Thyroid gland (tissue), 4 donors: ENCODE measurements around the gene GALNT1. TPM values are rescaled to one million over a fixed set of nuclear protein-coding genes. Genes with fewer than 3 reads are reported as not detected.

Experiments used
- DNase-seq, 2 donors: peaks; one replicate each; pipeline ENCODE4 v3.0.0-alpha.2; 2019
- H3K27ac ChIP-seq, 3 donors: fragments of 200-600 bp; sonication (generic); 1 replicate in 2 of 3; 2 replicates in 1 of 3; pipeline ENCODE4 v1.5.1; 2016 to 2019; ENCODE audit warnings: mild to moderate bottlenecking in 1 of 3, moderate library complexity in 1 of 3
- H3K27me3 ChIP-seq: fragments of 200-600 bp; sonication (generic); one replicate; pipeline ENCODE4 v1.5.1; 2019
- H3K36me3 ChIP-seq, 2 donors: fragments of 200-600 bp; sonication (generic); one replicate each; pipeline ENCODE4 v1.5.1; 2016 to 2019
- H3K4me1 ChIP-seq, 2 donors: fragments of 200-600 bp; sonication (generic); one replicate each; pipeline ENCODE4 v1.5.1; 2017 to 2019
- H3K4me3 ChIP-seq, 3 donors: fragments of 200-600 bp; sonication (generic); replicated peaks in 1 of 3; 1 replicate in 2 of 3; 2 replicates in 1 of 3; pipeline ENCODE4 v1.5.1; 2016; ENCODE audit warnings: mild to moderate bottlenecking in 1 of 3
- H3K9me3 ChIP-seq: fragments of 200-600 bp; sonication (generic); one replicate; pipeline ENCODE4 v1.5.1; 2017
- CTCF ChIP-seq, 6 experiments: fragments of 200-600 bp in 3 of 6; fragments of 450-650 bp in 3 of 6; sonication (generic) in 3 of 6; IDR thresholded peaks; one replicate each; pipeline ENCODE4 v1.5.1; 2016 to 2019; ENCODE audit warnings: antibody characterized with exemption in 6 of 6, mild to moderate bottlenecking in 2 of 6, inconsistent platforms in 1 of 6, moderate library complexity in 1 of 6
- POLR2A ChIP-seq, 2 donors: fragments of 450-650 bp; IDR thresholded peaks; one replicate each; pipeline ENCODE4 v1.6.1; 2017; ENCODE audit warnings: antibody characterized with exemption in 2 of 2, mild to moderate bottlenecking in 2 of 2, moderate library complexity in 1 of 2
- WGBS, 2 donors: methylation state at CpG; one replicate each; pipeline ENCODE4 v1.1.5; 2017; 5-methylcytosine and 5-hydroxymethylcytosine counted together
- intact Hi-C: fragments of 100-400 bp; cut with DNase I; formaldehyde crosslinking; loops from one replicate; pipeline ENCODE4 v1.15.1; 2023
- total RNA-seq, 4 donors: library from RNA; depleted of rRNA; stranded (reverse); fragments of >200 nt; gene quantifications; one replicate each; pipeline ENCODE4 v1.2.3, GENCODE V29; 2016

The GALNT1 gene
- total RNA-seq, 4 donors from 2014 or later: 38.7 to 191 (median 46.3) TPM

- WGBS, 2 donors: 97 to 98% methylated on average over 2 of the region's 2 CpGs
- H3K4me3 ChIP-seq: no peak overlapping the region
- no peaks in the 10 kb centered on the region for H3K4me1 ChIP-seq
- H3K9me3 ChIP-seq: no peaks in the 10 kb centered on the region
- intact Hi-C loops: no loop called here
- H3K27me3 ChIP-seq: no peaks in the 10 kb centered on the region
- H3K36me3 ChIP-seq: peaks cover 0 to 4% of the 10 kb centered on the region in 2 donors
- H3K27ac ChIP-seq: no peak overlapping the region
- no peak for DNase-seq
- TF ChIP-seq POLR2A (IDR thresholded peaks at IDR 0.05): no peak
- no peak for TF ChIP-seq CTCF (IDR thresholded peaks at IDR 0.05)
These were observed 133.6 kb downstream of the GALNT1 start for GRCh38 chr18:35715139-35715538.

- Histone ChIP-seq H3K27me3 (no peaks in the 10 kb centered on the region), H3K36me3 (no peaks in the 10 kb centered on the region), H3K4me1 (no peaks in the 10 kb centered on the region), H3K9me3 (no peaks in the 10 kb centered on the region), H3K27ac (no peak overlapping the region), H3K4me3 (no peak overlapping the region)
- no peak for DNase-seq
- WGBS, 2 donors: 77 to 83% methylated on average over 4 of the region's 4 CpGs
- intact Hi-C loops: no loop called here
- TF ChIP-seq POLR2A (IDR thresholded peaks at IDR 0.05) (no peak), CTCF (IDR thresholded peaks at IDR 0.05) (no peak)
These were observed 134.8 kb downstream of the GALNT1 start for GRCh38 chr18:35716169-35716831.

- TF ChIP-seq POLR2A (IDR thresholded peaks at IDR 0.05) (no peak), CTCF (IDR thresholded peaks at IDR 0.05) (no peak)
- Histone ChIP-seq H3K27ac (no peak overlapping the region), H3K4me1 (no peaks in the 10 kb centered on the region), H3K4me3 (no peak overlapping the region), H3K36me3 (no peaks in the 10 kb centered on the region), H3K27me3 (no peaks in the 10 kb centered on the region), H3K9me3 (no peaks in the 10 kb centered on the region)
- intact Hi-C loops: no loop called here
- 95 to 98% methylated on average over 5 of the region's 5 CpGs for WGBS, 2 donors
- no peak for DNase-seq
These were observed 135.6 kb downstream of the GALNT1 start for GRCh38 chr18:35717182-35717581.

GRCh38 chr18:35721431-35722081, 140.0 kb downstream of the GALNT1 start:
- intact Hi-C loops: no loop called here
- TF ChIP-seq POLR2A (IDR thresholded peaks at IDR 0.05) (no peak), CTCF (IDR thresholded peaks at IDR 0.05) (no peak)
- no peak overlapping the region for H3K4me3 ChIP-seq
- H3K36me3 ChIP-seq: no peaks in the 10 kb centered on the region
- H3K27me3 ChIP-seq: no peaks in the 10 kb centered on the region
- no peak overlapping the region for H3K27ac ChIP-seq
- WGBS, 2 donors: 85 to 92% methylated on average over 3 of the region's 6 CpGs
- H3K4me1 ChIP-seq: no peaks in the 10 kb centered on the region
- H3K9me3 ChIP-seq: no peaks in the 10 kb centered on the region
- no peak for DNase-seq

- WGBS, 2 donors: 74 to 78% methylated on average over 3 of the region's 3 CpGs
- no peaks in the 10 kb centered on the region for H3K36me3 ChIP-seq
- no peaks in the 10 kb centered on the region for H3K4me1 ChIP-seq
- TF ChIP-seq CTCF (IDR thresholded peaks at IDR 0.05): no peak
- no peak for TF ChIP-seq POLR2A (IDR thresholded peaks at IDR 0.05)
- intact Hi-C loops: no loop called here
- H3K27ac ChIP-seq: no peak overlapping the region
- H3K9me3 ChIP-seq: no peaks in the 10 kb centered on the region
- no peak overlapping the region for H3K4me3 ChIP-seq
- H3K27me3 ChIP-seq: no peaks in the 10 kb centered on the region
- no peak for DNase-seq
These were observed 147.1 kb downstream of the GALNT1 start for GRCh38 chr18:35728676-35729075.
